ENCODE results near the gene DAP.

GRCh38 chr5:10723514-10723913 is 37.5 kb downstream of the DAP start:
- TF ChIP-seq SP1 (IDR thresholded peaks at IDR 0.05), result no peak
- TF ChIP-seq CTCF (IDR thresholded peaks at IDR 0.05; ENCODE audit: low read depth, low read length, missing input control), result no peak
- TF ChIP-seq ZBTB33 (IDR thresholded peaks at IDR 0.05), result no peak
- no peak for TF ChIP-seq JUND (IDR thresholded peaks at IDR 0.05)
- no peak for TF ChIP-seq REST (IDR thresholded peaks at IDR 0.05)
- TF ChIP-seq YY1 (IDR thresholded peaks at IDR 0.05), result no peak
- TF ChIP-seq TAF1 (conservative IDR thresholded peaks at IDR 0.05), result no peak
- no peak for TF ChIP-seq GABPA (IDR thresholded peaks at IDR 0.05 in 1 of 2, conservative IDR thresholded peaks at IDR 0.05 in 1 of 2)
- TF ChIP-seq ATF3 (IDR thresholded peaks at IDR 0.05), result no peak
- TF ChIP-seq MAX (IDR thresholded peaks at IDR 0.05), result no peak
